H54 (cell line): ENCODE measurements around the gene TSPAN33.
"Not testable (repeated sequence)": the region's sequence is repeated elsewhere in the genome, so short reads cannot be mapped to it uniquely, and the experiment has no call there.

Experiments used
- DNase-seq: peaks from one replicate; pipeline ENCODE4 v3.0.0; 2011; ENCODE audit warnings: low spot score, mixed read lengths; ENCODE audit not compliant: insufficient read length
- FAIRE-seq: peaks from 3 replicates; lab custom pipeline; 2011; peaks lifted over from hg19 to GRCh38; lab: Jason Lieb, UNC
- POLR2A ChIP-seq: IDR thresholded peaks from 2 replicates; pipeline ENCODE4 v1.6.1; 2011; ENCODE audit warnings: low read depth, mild to moderate bottlenecking, low read length

Gene TSPAN33, protein sequence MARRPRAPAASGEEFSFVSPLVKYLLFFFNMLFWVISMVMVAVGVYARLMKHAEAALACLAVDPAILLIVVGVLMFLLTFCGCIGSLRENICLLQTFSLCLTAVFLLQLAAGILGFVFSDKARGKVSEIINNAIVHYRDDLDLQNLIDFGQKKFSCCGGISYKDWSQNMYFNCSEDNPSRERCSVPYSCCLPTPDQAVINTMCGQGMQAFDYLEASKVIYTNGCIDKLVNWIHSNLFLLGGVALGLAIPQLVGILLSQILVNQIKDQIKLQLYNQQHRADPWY

DNA sequence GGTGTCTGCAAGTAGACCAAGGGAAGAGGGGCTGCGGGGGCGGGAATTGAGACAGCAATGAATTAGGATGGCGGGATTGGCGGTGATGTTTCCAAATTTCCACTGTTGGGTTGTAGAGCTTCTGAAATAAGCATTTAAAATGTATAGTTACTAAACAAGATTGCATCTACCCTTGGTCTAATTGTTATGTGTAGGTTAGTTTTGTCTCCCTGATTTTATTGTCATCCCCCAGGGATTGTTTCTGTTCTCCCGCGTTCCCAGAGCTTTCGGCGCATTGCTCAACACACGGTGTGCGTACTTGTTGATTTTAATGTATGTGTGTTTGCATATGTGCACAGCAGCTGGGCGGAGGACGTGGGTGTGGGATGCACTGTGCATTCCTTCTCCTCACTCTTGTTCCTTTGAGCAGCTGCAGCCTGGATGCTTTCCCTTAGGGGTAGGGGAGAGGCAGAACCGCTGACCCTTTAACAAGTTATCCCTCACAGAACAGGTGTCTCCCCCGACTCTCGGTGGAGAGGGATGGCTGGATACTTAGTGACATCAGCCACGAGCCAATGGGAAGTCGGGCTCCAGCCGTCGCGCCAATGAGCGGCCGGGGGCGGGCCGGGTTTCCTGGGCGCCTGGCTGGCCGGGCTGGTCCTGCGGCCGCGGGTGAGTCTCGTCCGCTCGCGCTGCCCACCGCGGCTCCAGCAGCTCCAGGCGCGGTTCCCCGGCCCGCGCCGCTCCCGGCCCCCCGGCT, at the start of gene TSPAN33:
Gene TSPAN33 (plus strand): TSS at position 613 of the 739 bp plus-strand sequence. CDS start 274 bp downstream, outside the sequence.
- FAIRE-seq (no peak), DNase-seq (peak; percentile 94)
- 0 out of 2 replicates have a peak, but pooled peaks have one; percentile 23 for TF ChIP-seq POLR2A

DNA sequence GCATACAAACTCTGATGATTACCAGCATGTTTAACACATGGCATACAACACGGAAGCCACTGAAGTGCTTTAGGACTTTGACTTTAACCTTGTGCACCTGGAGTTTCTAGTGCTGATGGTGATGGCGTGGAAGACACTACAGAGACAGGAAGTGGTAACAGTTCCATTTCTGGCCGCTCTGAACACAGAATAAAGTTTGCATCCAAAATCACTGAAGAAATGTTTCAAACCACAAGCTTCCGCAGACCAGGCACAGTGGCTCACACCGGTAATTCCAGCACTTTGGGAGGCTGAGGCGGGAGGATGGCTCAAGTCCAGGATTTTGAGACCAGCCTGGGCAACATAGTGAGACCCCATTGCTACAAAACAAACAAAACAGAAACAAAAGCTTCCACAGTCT, 49.2 kb upstream of the TSPAN33 start:
- DNase-seq, result no peak
- no peak for FAIRE-seq
- no peak for TF ChIP-seq POLR2A

DNA sequence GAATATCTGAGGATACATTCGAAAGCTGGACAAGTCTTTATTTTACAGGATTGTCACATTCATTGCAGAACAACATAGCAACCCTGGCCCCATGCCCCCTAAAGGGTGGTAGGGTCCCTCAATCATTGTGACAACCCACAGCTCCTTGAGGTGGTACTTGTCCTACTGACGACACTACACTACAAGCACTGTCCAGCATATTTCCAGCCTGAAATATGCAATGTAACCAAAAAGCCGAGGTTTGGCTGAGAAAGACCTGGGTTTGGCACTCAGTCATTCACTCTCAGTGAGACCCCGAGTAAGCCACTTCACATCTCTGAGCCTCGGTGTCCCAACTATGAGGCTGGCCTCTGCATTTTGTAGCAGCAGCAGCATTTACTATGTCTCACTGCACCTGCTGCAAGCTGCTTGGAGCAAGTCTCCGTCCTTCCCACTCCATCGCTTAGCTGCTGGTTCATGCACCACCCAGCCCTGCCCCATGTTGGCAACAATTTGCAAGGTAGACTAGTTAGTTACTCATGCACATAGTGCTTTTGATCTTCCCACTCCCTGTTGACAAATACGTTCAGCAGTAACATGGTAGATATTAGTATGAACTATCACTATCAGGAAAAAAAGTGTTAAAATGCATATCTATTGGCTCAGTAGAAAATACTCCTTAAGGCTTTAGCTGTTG, 46.0 kb upstream of the TSPAN33 start:
- FAIRE-seq (no peak), DNase-seq (no peak)
- TF ChIP-seq POLR2A, result no peak

DNA sequence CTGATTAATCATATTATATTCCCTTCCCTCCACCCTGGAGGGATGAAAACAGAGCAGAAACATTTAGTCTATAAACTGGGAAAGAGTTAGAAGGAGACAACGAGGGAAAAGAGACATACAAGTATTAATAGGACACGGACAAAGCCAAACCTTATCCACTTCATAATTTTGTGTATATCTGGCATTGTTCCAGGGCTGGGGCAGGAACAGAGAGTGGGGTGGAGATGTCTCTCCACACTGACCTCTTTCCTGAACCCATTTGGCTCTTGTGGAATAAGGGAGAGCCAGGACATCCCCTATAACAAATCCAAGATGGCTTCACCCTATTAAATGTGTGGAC, 43.7 kb upstream of the TSPAN33 start:
- no peak for TF ChIP-seq POLR2A
- FAIRE-seq (no peak), DNase-seq (no peak)

DNA sequence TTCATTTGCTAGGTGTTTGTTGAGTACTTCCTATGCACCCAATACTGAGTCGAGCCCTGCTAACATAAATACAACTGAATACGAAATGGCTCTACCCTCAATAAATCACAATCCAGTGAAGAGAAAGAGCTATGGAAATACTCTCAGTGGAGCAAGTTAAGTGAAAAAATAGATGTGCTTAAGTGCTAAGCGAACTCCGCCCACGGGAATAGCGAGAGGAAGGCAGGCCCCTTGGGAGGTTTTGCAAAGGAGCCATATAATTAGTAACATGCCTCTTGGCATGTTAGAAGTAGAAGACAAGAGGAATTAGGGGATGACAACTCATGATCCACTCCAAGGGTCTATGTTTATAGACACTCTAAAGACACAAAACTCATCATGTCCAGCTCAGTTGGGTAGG, 42.8 kb upstream of the TSPAN33 start:
- no peak for FAIRE-seq
- no peak for TF ChIP-seq POLR2A

DNA sequence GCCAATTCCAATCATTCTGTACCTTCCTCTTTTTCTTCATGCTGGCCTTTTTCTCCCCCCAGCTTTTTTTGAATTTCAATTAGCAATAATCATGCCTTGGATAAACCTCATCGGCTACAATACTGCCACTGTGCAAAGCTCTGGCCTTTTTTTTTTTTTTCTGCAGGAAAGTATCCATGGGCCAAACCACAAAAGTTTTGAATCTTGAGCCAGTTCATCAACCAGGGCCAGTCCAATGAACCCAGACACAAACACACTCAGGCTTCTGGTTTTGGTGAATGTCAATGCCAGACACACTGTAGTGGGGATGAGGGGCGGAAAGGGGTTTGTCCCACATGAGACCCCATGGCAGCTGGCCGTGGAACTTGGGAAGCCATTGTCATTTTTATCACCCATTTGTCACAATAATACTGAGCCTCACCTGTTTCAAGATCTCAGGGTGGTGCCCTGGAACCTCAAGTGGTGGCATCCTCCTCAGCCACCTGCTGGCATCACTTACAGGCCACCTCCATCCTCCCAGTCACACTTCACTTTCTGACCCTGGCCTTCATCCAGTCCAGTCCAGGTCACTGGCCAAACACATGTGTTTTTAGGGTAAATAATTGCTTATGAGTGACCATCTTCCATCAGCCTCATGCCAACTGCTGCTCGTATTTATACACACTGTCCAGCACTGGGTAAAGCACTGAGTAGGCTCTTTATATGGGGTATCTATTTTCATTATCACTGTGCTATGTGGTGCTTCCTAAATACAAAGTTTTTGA, 40.8 kb upstream of the TSPAN33 start:
- DNase-seq, result no peak
- TF ChIP-seq POLR2A, result no peak
- no peak for FAIRE-seq

More for the DNA sequence above, 42.8 kb upstream of the TSPAN33 start:
- DNase-seq, result no peak

DNA sequence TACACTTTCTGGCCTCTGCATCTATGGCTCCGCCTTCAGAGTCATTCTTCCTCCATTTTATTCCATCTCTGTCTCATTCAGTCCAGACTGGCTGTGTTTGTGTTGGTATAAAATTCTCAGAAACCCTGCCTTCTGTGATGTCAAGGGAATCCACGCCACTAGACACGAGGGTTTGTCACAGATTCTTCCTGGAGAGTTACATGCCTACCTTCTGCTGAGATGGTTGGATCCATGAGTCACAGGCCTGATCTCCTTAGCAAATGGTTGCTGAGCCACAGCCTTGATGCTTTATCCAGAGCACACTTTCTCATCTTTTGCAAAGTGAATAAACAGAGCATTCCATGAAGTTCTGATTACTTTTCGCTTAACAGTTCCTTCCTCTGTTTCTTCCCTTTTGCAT, 35.9 kb upstream of the TSPAN33 start:
- DNase-seq (no peak), FAIRE-seq (no peak)
- no peak for TF ChIP-seq POLR2A

DNA sequence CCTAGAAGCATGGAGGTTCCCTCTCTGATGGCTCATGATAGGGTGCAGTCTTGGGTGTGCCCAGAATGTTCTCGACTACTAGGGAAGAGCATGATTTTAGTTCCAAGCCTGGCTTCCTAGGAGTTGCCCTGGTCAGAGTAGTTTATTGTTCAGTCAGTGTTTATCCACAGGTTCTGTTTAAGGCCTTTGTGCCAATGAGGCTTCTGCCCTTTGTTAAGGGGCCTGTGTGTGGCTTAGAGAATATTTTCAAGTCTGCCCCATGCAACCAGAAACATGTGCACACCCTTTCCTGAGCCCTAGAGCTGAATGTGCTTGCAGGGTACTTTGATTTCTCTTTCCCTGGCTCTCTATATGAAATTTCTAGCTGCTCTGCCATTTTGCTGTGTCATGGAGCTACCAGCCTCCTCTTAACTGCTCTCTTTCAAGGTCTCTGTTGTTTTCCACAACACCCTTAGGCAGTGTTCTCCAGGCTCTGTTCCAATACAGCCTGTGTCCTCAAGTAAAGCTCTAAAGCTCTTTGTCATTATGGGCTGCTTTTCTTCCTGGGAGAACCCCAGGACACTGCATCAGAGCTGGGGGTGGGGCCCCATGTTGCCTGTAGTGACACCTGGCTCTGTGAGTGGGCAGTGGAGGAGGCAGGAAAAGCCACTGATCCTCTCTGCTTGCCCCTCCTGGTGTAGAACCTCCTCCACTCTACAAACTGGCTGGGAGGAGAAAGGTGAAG, 34.1 kb upstream of the TSPAN33 start:
- no peak for DNase-seq
- FAIRE-seq, result no peak

DNA sequence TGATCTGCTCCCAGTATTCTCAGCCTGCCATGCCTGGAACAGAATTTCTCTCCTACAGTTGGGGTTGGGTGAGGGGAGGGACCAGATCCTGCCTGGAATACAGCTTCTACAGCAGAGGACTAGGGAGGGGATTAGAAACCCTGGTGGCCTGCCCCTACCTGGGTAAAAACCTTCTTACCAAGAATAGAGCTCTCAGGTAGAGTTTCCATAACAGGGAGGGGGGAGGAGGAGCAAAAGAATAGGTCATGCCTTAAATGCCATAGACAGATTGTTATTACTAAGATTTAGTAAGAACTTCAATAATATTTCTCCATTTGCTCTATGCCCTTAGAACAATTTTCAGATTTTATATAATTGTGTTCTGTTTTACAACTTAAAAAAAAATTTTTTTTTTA, 33.5 kb upstream of the TSPAN33 start:
- TF ChIP-seq POLR2A, result no peak
- FAIRE-seq, result no peak
- no peak for DNase-seq

More for the DNA sequence above, 34.1 kb upstream of the TSPAN33 start:
- no peak for TF ChIP-seq POLR2A

DNA sequence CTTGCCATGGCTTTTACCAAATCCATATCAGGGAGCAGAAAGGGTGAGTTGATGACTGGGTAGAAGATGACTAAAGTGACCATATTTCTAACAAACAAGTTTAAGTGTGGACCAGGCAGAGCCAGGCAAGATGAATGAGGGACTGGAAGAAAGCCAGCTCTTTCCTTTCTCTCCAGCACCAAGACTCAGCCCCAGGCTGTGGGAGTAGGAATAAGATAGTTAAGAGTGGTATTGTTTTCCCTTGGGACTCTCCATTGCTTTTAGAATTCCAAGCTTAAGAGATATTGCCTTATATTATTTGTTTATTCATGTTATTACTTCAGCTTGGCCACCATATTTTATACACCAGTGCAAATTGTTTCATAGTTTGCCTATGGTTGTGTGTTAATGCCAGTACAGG, 28.8 kb upstream of the TSPAN33 start:
- TF ChIP-seq POLR2A, result no peak
- FAIRE-seq (no peak), DNase-seq (no peak)

DNA sequence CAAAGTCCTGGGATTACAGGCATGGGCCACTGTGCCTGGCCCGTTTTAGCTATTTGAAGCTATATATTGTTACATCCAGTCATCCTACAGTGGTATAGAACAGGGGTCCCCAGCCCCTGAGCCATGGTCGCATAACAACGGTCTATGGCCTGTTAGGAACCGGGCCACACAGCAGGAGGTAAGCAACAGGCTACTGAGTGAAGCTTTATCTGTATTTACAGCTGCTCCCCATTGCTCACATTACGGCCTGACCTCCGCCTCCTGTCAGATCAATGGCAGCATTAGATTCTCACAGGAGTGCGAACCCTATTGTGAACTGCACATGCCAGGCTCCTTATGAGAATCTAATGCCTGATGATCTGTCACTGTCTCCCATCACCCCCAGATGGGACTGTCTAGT, 26.3 kb upstream of the TSPAN33 start:
- FAIRE-seq (no peak), DNase-seq (no peak)
- no peak for TF ChIP-seq POLR2A

DNA sequence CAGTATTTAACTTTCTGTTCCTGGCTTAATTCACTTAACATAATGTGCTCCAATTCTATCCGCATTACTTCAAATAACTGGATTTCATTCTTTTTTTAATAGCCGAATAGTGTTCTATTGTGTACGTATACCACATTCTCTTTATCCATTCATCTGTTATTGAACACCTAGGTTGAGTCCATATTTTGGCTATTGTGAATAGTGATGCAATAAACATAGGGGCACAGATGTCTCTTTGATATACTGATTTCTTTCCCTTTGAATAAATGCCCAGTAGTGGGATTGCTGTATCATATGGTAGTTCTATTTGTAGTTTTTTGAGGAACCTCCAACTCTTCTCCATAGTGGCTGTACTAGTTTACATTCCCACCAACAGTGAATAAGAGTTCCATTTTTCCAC, 25.5 kb upstream of the TSPAN33 start:
- no peak for FAIRE-seq
- no peak for DNase-seq

DNA sequence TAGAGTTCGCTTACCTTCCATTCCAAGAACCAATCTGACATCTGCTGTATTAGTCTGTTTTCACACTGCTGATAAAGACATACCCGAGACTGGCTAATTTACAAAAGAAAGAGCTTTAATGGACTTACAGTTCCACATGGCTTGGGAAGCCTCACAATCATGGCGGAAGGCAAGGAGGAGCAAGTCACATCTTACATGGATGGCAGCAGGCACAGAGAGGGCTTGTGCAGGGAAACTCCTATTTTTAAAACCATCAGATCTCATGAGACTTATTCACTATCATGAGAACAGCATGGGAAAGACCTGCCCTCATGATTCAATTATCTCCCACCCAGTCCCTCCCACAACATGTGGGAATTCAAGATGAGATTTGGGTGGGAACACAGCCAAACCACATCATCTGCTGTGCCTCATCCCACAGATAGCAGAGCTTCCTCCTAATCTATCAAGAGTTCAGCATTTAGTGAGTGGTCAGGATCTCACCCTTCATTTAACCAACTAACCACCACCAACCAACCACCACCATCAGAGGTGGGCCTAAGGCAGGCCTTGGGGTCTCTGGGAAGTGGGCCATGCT, 22.9 kb upstream of the TSPAN33 start:
- not testable (repeated sequence) for FAIRE-seq, DNase-seq

More for the DNA sequence above, 25.5 kb upstream of the TSPAN33 start:
- no peak for TF ChIP-seq POLR2A
